CD4-positive, CD25-positive, alpha-beta regulatory T cell (primary cell): Measurements from ENCODE around the gene PLET1. TPM values are rescaled to one million over a fixed set of nuclear protein-coding genes. Genes with fewer than 3 reads are reported as not detected.

Experiments
- ATAC-seq, 2 donors: fragments of 150-1000 bp; cut with Tn5 transposase; one replicate each; pipeline ENCODE4 v1.10.0; 2021; ENCODE audit warnings: low read depth in 2 of 2, moderate number of reproducible peaks in 2 of 2, moderate library complexity in 1 of 2
- DNase-seq, 3 donors: peaks; one replicate each; pipeline versions ENCODE4 v3.0.0 to v3.0.0-alpha.2; 2012 to 2022; ENCODE audit warnings: mixed read lengths in 1 of 3
- H3K27ac ChIP-seq: one replicate; pipeline ENCODE4 v1.7.0; 2013; ENCODE audit warnings: mild to moderate bottlenecking, low read length; ENCODE audit not compliant: insufficient read depth, poor library complexity, severe bottlenecking
- H3K27me3 ChIP-seq: one replicate; pipeline ENCODE4 v1.7.0; 2013; ENCODE audit warnings: low read length; ENCODE audit not compliant: control insufficient read depth, insufficient read depth
- H3K36me3 ChIP-seq: one replicate; pipeline ENCODE4 v1.7.0; 2013; ENCODE audit warnings: mild to moderate bottlenecking, low read length, moderate library complexity; ENCODE audit not compliant: control insufficient read depth, insufficient read depth
- H3K4me1 ChIP-seq: 2 replicates; pipeline ENCODE4 v1.7.0; 2013; ENCODE audit warnings: mild to moderate bottlenecking, low read length; ENCODE audit not compliant: insufficient read depth, control insufficient read depth, poor library complexity, severe bottlenecking
- H3K4me3 ChIP-seq: one replicate; pipeline ENCODE4 v1.7.0; 2013; ENCODE audit warnings: low read depth, mild to moderate bottlenecking, low read length, moderate library complexity
- H3K9me3 ChIP-seq, 2 experiments: 1 replicate in 1 of 2; 2 replicates in 1 of 2; pipeline ENCODE4 v1.7.0; 2013; ENCODE audit warnings: low read length in 2 of 2, mild to moderate bottlenecking in 1 of 2, moderate library complexity in 1 of 2; ENCODE audit not compliant: control insufficient read depth in 2 of 2
- H3K27ac Mint-ChIP-seq, 3 donors: one replicate each; pipeline ENCODE4 v1.8.0; 2020 to 2022; ENCODE audit warnings: mild to moderate bottlenecking in 3 of 3, mixed read lengths in 3 of 3, moderate library complexity in 2 of 3
- H3K27me3 Mint-ChIP-seq: one replicate; pipeline ENCODE4 v1.8.0; 2022; ENCODE audit warnings: mild to moderate bottlenecking, mixed read lengths
- H3K36me3 Mint-ChIP-seq: one replicate; pipeline ENCODE4 v1.8.0; 2020; ENCODE audit warnings: mixed read lengths
- H3K4me1 Mint-ChIP-seq, 4 donors: one replicate each; pipeline ENCODE4 v1.8.0; 2020 to 2022; ENCODE audit warnings: mixed read lengths in 4 of 4, mild to moderate bottlenecking in 1 of 4
- H3K4me3 Mint-ChIP-seq, 4 donors: one replicate each; pipeline ENCODE4 v1.8.0; 2020 to 2022; ENCODE audit warnings: mild to moderate bottlenecking in 4 of 4, mixed read lengths in 4 of 4, moderate library complexity in 3 of 4
- H3K9me3 Mint-ChIP-seq, 7 donors: one replicate each; pipeline ENCODE4 v1.8.0; 2020 to 2022; ENCODE audit warnings: mixed read lengths in 7 of 7, mild to moderate bottlenecking in 3 of 7, moderate library complexity in 2 of 7
- polyA plus RNA-seq, 4 donors: library from polyadenylated mRNA; unstranded; fragments of 300-500 nt; fragmentation: Illumina TruSeq; gene quantifications; one replicate each; pipeline ENCODE4 v1.2.3, GENCODE V29; 2021
- total RNA-seq: library from RNA; stranded (reverse); gene quantifications from one replicate; pipeline ENCODE4 v1.2.3, GENCODE V29; 2022

The PLET1 gene
- total and polyA plus RNA-seq, 5 donors from 2014 or later, result not detected

DNA sequence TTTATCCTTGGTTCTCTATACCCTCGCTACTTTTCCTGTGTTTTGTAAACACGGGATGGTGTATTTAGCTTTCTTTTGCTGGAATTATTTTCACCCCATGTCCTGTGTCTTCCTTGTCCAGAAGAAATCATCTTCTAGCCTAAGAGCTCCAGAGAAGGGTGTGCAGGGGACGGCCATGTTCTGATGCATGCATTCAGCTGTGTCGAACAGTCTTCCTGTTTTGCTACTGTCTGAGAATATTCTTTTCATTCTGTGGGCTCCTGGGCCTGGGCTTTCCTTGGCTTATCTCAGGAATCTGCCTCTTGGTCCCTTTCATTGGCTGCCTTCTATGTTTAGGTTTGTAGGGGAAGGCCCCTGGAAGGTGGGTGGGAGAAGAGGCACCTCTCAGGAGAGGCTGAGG is 10.6 kb upstream of the PLET1 start:
- Mint-ChIP-seq H3K9me3 (no peaks in the 10 kb centered on the region), H3K27me3 (no peaks in the 10 kb centered on the region), H3K36me3 (peaks cover 7% of the 10 kb centered on the region), H3K27ac (no peak overlapping the region), H3K4me1 (peaks cover 0 to 4% (median 0%) of the 10 kb centered on the region in 4 donors), H3K4me3 (no peak overlapping the region)
- Histone ChIP-seq H3K36me3 (no peaks in the 10 kb centered on the region), H3K27ac (no peak overlapping the region), H3K9me3 (no peaks in the 10 kb centered on the region), H3K27me3 (no peaks in the 10 kb centered on the region), H3K4me1 (no peaks in the 10 kb centered on the region), H3K4me3 (no peak overlapping the region)
- no peak for DNase-seq
- ATAC-seq, result no peak

- Histone ChIP-seq H3K27ac (no peak overlapping the region), H3K27me3 (no peaks in the 10 kb centered on the region), H3K4me3 (no peak overlapping the region), H3K4me1 (no peaks in the 10 kb centered on the region), H3K9me3 (no peaks in the 10 kb centered on the region), H3K36me3 (no peaks in the 10 kb centered on the region)
- Mint-ChIP-seq H3K27me3 (no peaks in the 10 kb centered on the region), H3K9me3 (no peaks in the 10 kb centered on the region), H3K4me1 (peaks cover 0 to 4% (median 0%) of the 10 kb centered on the region in 4 donors), H3K4me3 (no peak overlapping the region), H3K36me3 (peaks cover 7% of the 10 kb centered on the region), H3K27ac (no peak overlapping the region)
- DNase-seq (no peak), ATAC-seq (no peak)
Measured at GRCh38 chr11:112270551-112271180, 10.0 kb upstream of the PLET1 start.

GRCh38 chr11:112269139-112269538 is 8.5 kb upstream of the PLET1 start:
- Mint-ChIP-seq H3K4me3 (no peak overlapping the region), H3K36me3 (peaks cover 7% of the 10 kb centered on the region), H3K27me3 (no peaks in the 10 kb centered on the region), H3K27ac (no peak overlapping the region), H3K9me3 (no peaks in the 10 kb centered on the region), H3K4me1 (peaks cover 0 to 4% (median 0%) of the 10 kb centered on the region in 4 donors)
- Histone ChIP-seq H3K4me3 (no peak overlapping the region), H3K9me3 (no peaks in the 10 kb centered on the region), H3K4me1 (no peaks in the 10 kb centered on the region), H3K27ac (no peak overlapping the region), H3K36me3 (no peaks in the 10 kb centered on the region), H3K27me3 (no peaks in the 10 kb centered on the region)
- no peak for ATAC-seq
- DNase-seq, result no peak

- Histone ChIP-seq H3K27me3 (no peaks in the 10 kb centered on the region), H3K36me3 (no peaks in the 10 kb centered on the region), H3K4me3 (no peak overlapping the region), H3K27ac (no peak overlapping the region), H3K9me3 (no peaks in the 10 kb centered on the region), H3K4me1 (no peaks in the 10 kb centered on the region)
- ATAC-seq (no peak), DNase-seq (no peak)
- Mint-ChIP-seq H3K27me3 (no peaks in the 10 kb centered on the region), H3K4me1 (peaks cover 0 to 4% (median 0%) of the 10 kb centered on the region in 4 donors), H3K9me3 (no peaks in the 10 kb centered on the region), H3K27ac (no peak overlapping the region), H3K4me3 (no peak overlapping the region), H3K36me3 (peaks cover 7% of the 10 kb centered on the region)
Measured at GRCh38 chr11:112268406-112268805, 7.7 kb upstream of the PLET1 start.

DNA sequence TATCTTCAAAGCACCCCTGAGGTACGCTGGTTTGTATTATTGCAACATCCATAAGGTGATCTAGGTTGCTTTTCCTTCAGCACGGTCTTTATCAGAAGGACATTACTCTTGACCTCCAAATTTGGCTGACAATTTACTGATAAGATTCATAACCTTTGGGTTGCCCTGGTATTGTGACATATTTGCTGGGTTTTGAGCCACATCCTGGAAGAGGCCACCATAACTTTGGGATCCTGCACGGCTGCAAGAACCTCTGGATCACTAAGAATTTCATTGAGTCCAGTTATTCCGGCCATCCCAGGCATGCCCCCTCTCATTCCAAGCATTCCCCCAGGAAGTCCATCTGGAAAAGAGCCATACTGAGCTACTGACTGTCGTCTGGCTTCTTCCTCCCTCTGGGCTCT is 6.5 kb upstream of the PLET1 start:
- Mint-ChIP-seq H3K4me3 (no peak overlapping the region), H3K36me3 (peaks cover 7% of the 10 kb centered on the region), H3K27ac (no peak overlapping the region), H3K4me1 (peaks cover 0 to 4% (median 0%) of the 10 kb centered on the region in 4 donors), H3K27me3 (no peaks in the 10 kb centered on the region), H3K9me3 (no peaks in the 10 kb centered on the region)
- H3K4me3 ChIP-seq, result no peak overlapping the region
- no peaks in the 10 kb centered on the region for H3K9me3 ChIP-seq
- H3K27me3 ChIP-seq, result no peaks in the 10 kb centered on the region
- no peak overlapping the region for H3K27ac ChIP-seq
- DNase-seq (no peak), ATAC-seq (no peak)
- H3K4me1 ChIP-seq, result no peaks in the 10 kb centered on the region
- no peaks in the 10 kb centered on the region for H3K36me3 ChIP-seq

- Mint-ChIP-seq H3K4me1 (peaks cover 0 to 1% (median 0%) of the 10 kb centered on the region in 4 donors), H3K36me3 (peaks cover 5% of the 10 kb centered on the region), H3K4me3 (no peak overlapping the region), H3K27ac (no peak overlapping the region), H3K9me3 (no peaks in the 10 kb centered on the region), H3K27me3 (no peaks in the 10 kb centered on the region)
- Histone ChIP-seq H3K4me3 (no peak overlapping the region), H3K9me3 (no peaks in the 10 kb centered on the region), H3K27ac (no peak overlapping the region), H3K4me1 (no peaks in the 10 kb centered on the region), H3K27me3 (no peaks in the 10 kb centered on the region), H3K36me3 (no peaks in the 10 kb centered on the region)
- ATAC-seq (no peak), DNase-seq (no peak)
Measured at GRCh38 chr11:112266410-112266778, 5.7 kb upstream of the PLET1 start.

- Histone ChIP-seq H3K9me3 (no peaks in the 10 kb centered on the region), H3K4me1 (no peaks in the 10 kb centered on the region), H3K27me3 (no peaks in the 10 kb centered on the region), H3K27ac (no peak overlapping the region), H3K4me3 (no peak overlapping the region), H3K36me3 (no peaks in the 10 kb centered on the region)
- Mint-ChIP-seq H3K9me3 (no peaks in the 10 kb centered on the region), H3K36me3 (peaks cover 3% of the 10 kb centered on the region), H3K4me1 (no peaks in the 10 kb centered on the region), H3K27ac (peak overlapping the region in 1 of 3 donors; percentile 22), H3K4me3 (peak overlapping the region in 1 of 4 donors; percentile 21), H3K27me3 (no peaks in the 10 kb centered on the region)
- no peak for DNase-seq
- ATAC-seq, result no peak
Measured at GRCh38 chr11:112265659-112266409, 5.2 kb upstream of the PLET1 start.
